Measurements from ENCODE around the gene PCDH1.

GRCh38 chr5:141875795-141876627, 2.2 kb downstream of the PCDH1 start:
- TF ChIP-seq POLR2A (IDR thresholded peaks at IDR 0.05; ENCODE audit: low read depth, low read length) (no peak), CTCF (IDR thresholded peaks at IDR 0.05; ENCODE audit: extremely low read depth in 1 of 2, insufficient read depth in 1 of 2, low read depth in 1 of 2, low read length in 2 of 2) (no peak), EZH2 (IDR thresholded peaks at IDR 0.05; ENCODE audit: borderline replicate concordance, low read depth, low read length, severe bottlenecking) (no peak)
